K562 (cell line): Measurements from ENCODE around the gene SP4. TPM values are rescaled to one million over a fixed set of nuclear protein-coding genes. Genes with fewer than 3 reads are reported as not detected.

ENCODE experiments used
- ATAC-seq: fragments of 200-7000 bp; cut with Tn5 transposase; 3 replicates; pipeline ENCODE4 v1.9.1; 2020; ENCODE audit warnings: moderate library complexity
- BruUV-seq: library from RNA; stranded (reverse); fragments of 400-500 nt; replicated peaks from 2 replicates; lab custom pipeline; 2021; lab: Mats Ljungman, UMichigan
- CTCF ChIA-PET: fragments of 300-600 bp; formaldehyde crosslinking; extraction: SDS; loops from one replicate; lab custom pipeline; 2021; ENCODE audit warnings: low intra/inter-chr PET ratio; lab: Yijun Ruan, JAX
- POLR2A ChIA-PET: fragments of 300-600, 350-650 bp; sonication (Branson Sonifier 250); formaldehyde crosslinking; extraction: SDS; loops from one replicate; lab custom pipeline; 2021; ENCODE audit warnings: antibody characterized with exemption, inconsistent platforms; lab: Yijun Ruan, JAX
- DNase-seq, 4 experiments: peaks; one replicate each; pipeline versions ENCODE4 v3.0.0 to v3.0.0-alpha.2; 2011 to 2018; ENCODE audit warnings: low spot score in 3 of 4, mixed read lengths in 3 of 4; ENCODE audit errors: extremely low read depth in 1 of 4
- FAIRE-seq: peaks from 2 replicates; lab custom pipeline; 2011; peaks lifted over from hg19 to GRCh38; lab: Jason Lieb, UNC
- H2AFZ ChIP-seq: 2 replicates; pipeline ENCODE4 v1.6.0; 2011; ENCODE audit warnings: low read depth, low read length, control low read depth, inconsistent platforms
- H3K27ac ChIP-seq: fragments of 200-600 bp; 3 replicates; pipeline ENCODE4 v1.8.0; 2011; ENCODE audit warnings: low read depth, mild to moderate bottlenecking, control low read depth, inconsistent platforms, low read length, moderate library complexity, mixed read lengths; ENCODE audit errors: extremely low read depth
- H3K27me3 ChIP-seq, 2 experiments: fragments of 300-600 bp in 1 of 2; 2 replicates in 1 of 2; 3 replicates in 1 of 2; pipeline versions ENCODE4 v1.6.0 to v1.8.0; 2011; ENCODE audit warnings: inconsistent platforms in 2 of 2, low read length in 2 of 2, mild to moderate bottlenecking in 1 of 2, mixed read lengths in 1 of 2, moderate library complexity in 1 of 2; ENCODE audit not compliant: control insufficient read depth in 2 of 2, insufficient read depth in 2 of 2
- H3K36me3 ChIP-seq: fragments of 300-600 bp; 3 replicates; pipeline ENCODE4 v1.8.0; 2011; ENCODE audit warnings: mild to moderate bottlenecking, low read length, inconsistent platforms; ENCODE audit not compliant: control insufficient read depth, insufficient read depth
- H3K4me1 ChIP-seq, 2 experiments: fragments of 200-600 bp in 1 of 2; replicated peaks in 1 of 2; 2 replicates in 1 of 2; 3 replicates in 1 of 2; pipeline versions ENCODE4 v1.5.1 to v1.8.0; 2011; ENCODE audit warnings: inconsistent platforms in 2 of 2, low read length in 2 of 2, mild to moderate bottlenecking in 1 of 2, mixed read lengths in 1 of 2, moderate library complexity in 1 of 2; ENCODE audit not compliant: control insufficient read depth in 2 of 2, insufficient read depth in 2 of 2
- H3K4me2 ChIP-seq: 2 replicates; pipeline ENCODE4 v1.6.1; 2011; ENCODE audit warnings: low read length, control low read depth, inconsistent platforms, mixed read lengths; ENCODE audit not compliant: insufficient read depth
- H3K4me3 ChIP-seq: fragments of 200-600 bp; sonication (generic), shearing (Covaris generic); 2 replicates; pipeline ENCODE4 v1.5.1; 2016; ENCODE audit warnings: control low read depth, inconsistent platforms
- H3K79me2 ChIP-seq: fragments of 200-600 bp; 3 replicates; pipeline ENCODE4 v1.8.0; 2011; ENCODE audit warnings: low read length, inconsistent platforms; ENCODE audit not compliant: control insufficient read depth, insufficient read depth
- H3K9ac ChIP-seq, 2 experiments: 2 replicates each; pipeline versions ENCODE4 v1.6.0 to v1.6.1; 2011; ENCODE audit warnings: low read depth in 2 of 2, low read length in 2 of 2, control low read depth in 1 of 2, inconsistent platforms in 1 of 2, mild to moderate bottlenecking in 1 of 2, mixed read lengths in 1 of 2; ENCODE audit not compliant: insufficient read depth in 1 of 2
- H3K9me1 ChIP-seq: one replicate; pipeline ENCODE4 v1.6.0; 2011; ENCODE audit warnings: inconsistent platforms, mild to moderate bottlenecking, low read length, moderate library complexity; ENCODE audit not compliant: control insufficient read depth, insufficient read depth
- H3K9me3 ChIP-seq: replicated peaks from 2 replicates; pipeline ENCODE4 v1.5.1; 2011; ENCODE audit warnings: low read depth, low read length, inconsistent platforms; ENCODE audit not compliant: control insufficient read depth, insufficient read depth
- H4K20me1 ChIP-seq: replicated peaks from 2 replicates; pipeline ENCODE4 v1.6.1; 2011; ENCODE audit warnings: low read length, inconsistent platforms, mixed read lengths; ENCODE audit not compliant: control insufficient read depth, insufficient read depth
- BCLAF1 ChIP-seq, 2 experiments: fragments of 450-650 bp in 1 of 2; IDR thresholded peaks; 2 replicates each; pipeline ENCODE4 v1.6.1; 2011 to 2017; ENCODE audit warnings: low read depth in 2 of 2, antibody characterized with exemption in 1 of 2, borderline replicate concordance in 1 of 2, low read length in 1 of 2, mild to moderate bottlenecking in 1 of 2, mixed read lengths in 1 of 2; ENCODE audit not compliant: control insufficient read depth in 1 of 2
- CHD1 ChIP-seq: fragments of 200-600 bp; sonication (generic); IDR thresholded peaks from one replicate; pipeline ENCODE4 v1.6.1; 2012; ENCODE audit warnings: mild to moderate bottlenecking, moderate library complexity, low read length, inconsistent platforms
- GMEB1 ChIP-seq: fragments of 250-450 bp; sonication (Bioruptor Pico); IDR thresholded peaks from 2 replicates; pipeline ENCODE4 v1.4.0; 2020; ENCODE audit warnings: mild to moderate bottlenecking
- NFYB ChIP-seq: IDR thresholded peaks from 2 replicates; pipeline ENCODE4 v1.6.1; 2011; ENCODE audit warnings: mild to moderate bottlenecking, moderate library complexity; ENCODE audit not compliant: insufficient read length; ENCODE audit errors: extremely low read depth
- STAT5B ChIP-seq: fragments of 250-450 bp; sonication (Bioruptor Pico); IDR thresholded peaks from 2 replicates; pipeline ENCODE4 v1.8.0; 2021; ENCODE audit warnings: mild to moderate bottlenecking, inconsistent platforms
- ZC3H8 ChIP-seq: fragments of 450-650 bp; IDR thresholded peaks from 2 replicates; pipeline ENCODE4 v1.6.1; 2017
- ZNF134 ChIP-seq: fragments of 250-450 bp; sonication (Bioruptor Pico); conservative IDR thresholded peaks from 2 replicates; pipeline ENCODE4 v1.4.0; 2020
- ZNF175 ChIP-seq: fragments of 200-800 bp; sonication (Bioruptor generic); IDR thresholded peaks from 2 replicates; pipeline ENCODE4 v1.6.1; 2016; ENCODE audit warnings: low read depth, mild to moderate bottlenecking, missing genetic modification characterization, missing compliant biosample characterization
- ZNF707 ChIP-seq: fragments of 250-450 bp; sonication (Bioruptor Pico); conservative IDR thresholded peaks from 2 replicates; pipeline ENCODE4 v1.8.0; 2022; ENCODE audit warnings: inconsistent platforms, mild to moderate bottlenecking, moderate library complexity
- WGBS: fragments of 100-300 bp; shearing (Covaris generic); methylation state at CpG from one replicate; pipeline ENCODE4 v1.1.6; 2016; ENCODE audit warnings: low coverage, mixed read lengths; ENCODE audit not compliant: insufficient coverage; ENCODE audit errors: missing lambda C conversion rate; 5-methylcytosine and 5-hydroxymethylcytosine counted together
- in situ Hi-C: fragments of 300-500 bp; cut with MboI; formaldehyde crosslinking; loops from 4 replicates; pipeline ENCODE4 v1.15.0; 2018; ENCODE audit warnings: inconsistent platforms, mixed read lengths
- intact Hi-C: fragments of 100-400 bp; cut with micrococcal nuclease; formaldehyde crosslinking; loops from 2 replicates; pipeline ENCODE4 v1.14.2; 2022
- polyA plus RNA-seq, 8 experiments: library from polyadenylated mRNA; depleted of rRNA in 4 of 8; stranded (reverse) in 5 of 8; unstranded in 3 of 8; fragments of >200 nt; fragmentation: Nextera tagmentation in 2 of 8; fragmentation: Illumina TruSeq in 1 of 8; extraction: Ambion mirVana in 2 of 8; extraction: Trizol in 1 of 8; gene quantifications; 2 replicates each; pipeline versions ENCODE4 v1.2.1 to v1.2.3, GENCODE V29; 2011 to 2014; ENCODE audit warnings: inconsistent platforms in 1 of 8, missing spikeins in 1 of 8
- total RNA-seq, 7 experiments: library from RNA; depleted of rRNA in 6 of 7; stranded (reverse); fragments of >200 nt in 6 of 7; fragmentation: Illumina TruSeq in 2 of 7; extraction: Trizol in 2 of 7; gene quantifications; 2 replicates each; pipeline versions ENCODE4 v1.2.1 to v1.2.3, GENCODE V29; 2011 to 2021; ENCODE audit warnings: low replicate concordance in 1 of 7
- TF ChIP-seq, protein P1 (sequence below): fragments of 250-450 bp; sonication (Bioruptor Pico); IDR thresholded peaks from 2 replicates; pipeline ENCODE4 v1.5.0; 2021; ENCODE audit warnings: mild to moderate bottlenecking, moderate library complexity

SP4 gene
- total and polyA plus RNA-seq, 9 of the 15 experiments (the other 6 are each of a cell fraction or from before 2014, with no cell fraction given): 2.4 to 9.4 (median 4.5) TPM

GRCh38 chr7:21543528-21544302, 115.8 kb downstream of the SP4 start:
- Histone ChIP-seq H3K4me1 (peaks cover 0 to 11% of the 10 kb centered on the region in 2 experiments; a peak in 2 of 5 replicates), H3K27me3 (peaks cover 23 to 25% of the 10 kb centered on the region in 2 experiments), H3K4me3 (no peak overlapping the region), H2AFZ (no peak overlapping the region), H3K9me1 (no peaks in the 10 kb centered on the region), H3K27ac (no peak overlapping the region), H4K20me1 (no peaks in the 10 kb centered on the region), H3K9me3 (no peaks in the 10 kb centered on the region), H3K79me2 (no peaks in the 10 kb centered on the region), H3K9ac (no peak overlapping the region), H3K36me3 (no peaks in the 10 kb centered on the region), H3K4me2 (no peak overlapping the region)
- intact Hi-C loops: no loop called here
- FAIRE-seq: no peak
- no peak for ATAC-seq
- in situ Hi-C loops: no loop called here
- POLR2A ChIA-PET: no interaction called here
- no TSS peak for BruUV-seq
- CTCF ChIA-PET: no interaction called here
- 12% methylated on average over 27 of the region's 31 CpGs for WGBS
- no peak for DNase-seq
- TF ChIP-seq ZNF134: no peak
- TF ChIP-seq, protein P1, sequence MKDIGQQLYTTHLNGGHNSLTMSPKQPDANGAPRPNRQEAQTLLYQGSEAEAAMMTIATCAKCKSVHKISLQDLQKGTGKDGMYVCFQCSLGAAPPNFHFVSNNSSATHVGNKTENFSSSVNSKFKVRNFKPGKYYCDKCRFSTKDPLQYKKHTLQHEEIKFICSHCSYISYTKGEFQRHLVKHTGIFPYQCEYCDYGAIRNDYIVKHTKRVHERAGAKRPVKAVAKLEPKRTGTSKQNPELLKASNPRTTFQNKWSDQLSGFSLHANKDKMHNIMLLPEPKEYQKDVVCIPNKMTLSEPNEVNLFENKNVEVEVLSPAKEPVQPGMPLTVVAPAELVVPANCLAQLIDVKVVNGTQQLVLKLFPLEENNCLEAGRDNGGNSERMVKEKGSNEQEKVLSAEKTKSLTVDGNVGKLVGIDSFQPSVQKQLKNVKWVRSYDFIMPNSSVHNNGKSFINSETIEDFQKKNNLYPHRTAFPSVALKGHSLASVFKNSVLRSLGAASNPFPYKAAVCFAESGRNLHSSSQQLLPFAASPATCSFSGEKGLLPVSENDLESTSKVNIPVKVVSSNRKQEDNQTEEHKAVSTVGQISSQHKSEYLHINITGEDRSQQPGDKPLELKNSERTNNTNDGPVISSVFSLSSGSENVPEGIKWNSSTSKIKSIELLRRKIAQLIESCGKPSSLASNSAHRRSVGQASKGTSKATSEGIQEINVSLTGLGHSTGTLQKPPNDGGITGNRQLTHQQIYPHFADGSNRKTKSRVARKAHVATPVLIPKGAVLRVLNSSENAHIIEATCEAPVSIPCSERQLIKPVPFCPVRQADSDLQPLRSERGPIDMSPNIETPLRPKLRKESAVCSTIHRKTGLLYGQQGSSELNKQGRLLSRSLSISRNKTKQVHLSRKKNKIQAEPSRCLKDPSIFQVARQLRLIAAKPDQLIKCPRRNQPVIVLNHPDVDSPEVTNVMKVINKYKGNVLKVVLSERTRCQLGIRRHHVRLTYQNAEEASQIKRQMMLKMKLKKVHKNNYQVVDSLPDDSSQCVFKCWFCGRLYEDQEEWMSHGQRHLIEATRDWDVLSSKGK (CRISPR knock-in tag): no peak
- no peak for TF ChIP-seq ZNF707 (CRISPR knock-in tag)
- TF ChIP-seq BCLAF1 (IDR thresholded peaks at IDR 0.05; ENCODE audit: borderline replicate concordance in 1 of 2, control insufficient read depth in 1 of 2, low read depth in 2 of 2, low read length in 1 of 2): no peak
- no peak for TF ChIP-seq ZC3H8
- TF ChIP-seq GMEB1: no peak
- TF ChIP-seq STAT5B (CRISPR knock-in tag): no peak
- no peak for TF ChIP-seq NFYB
- no peak for TF ChIP-seq CHD1
- no peak for TF ChIP-seq ZNF175 (CRISPR knock-in tag)
